Activated CD4-positive, CD25-positive, alpha-beta regulatory T cell treated with anti-CD3 and anti-CD28 coated beads, Interleukin-2, amount 50 U/mL, for 72 hours (primary cell): ENCODE measurements around the gene WNT3A.

Experiments
- DNase-seq: peaks from one replicate; pipeline ENCODE4 v3.0.0; 2021

The WNT3A gene

DNA sequence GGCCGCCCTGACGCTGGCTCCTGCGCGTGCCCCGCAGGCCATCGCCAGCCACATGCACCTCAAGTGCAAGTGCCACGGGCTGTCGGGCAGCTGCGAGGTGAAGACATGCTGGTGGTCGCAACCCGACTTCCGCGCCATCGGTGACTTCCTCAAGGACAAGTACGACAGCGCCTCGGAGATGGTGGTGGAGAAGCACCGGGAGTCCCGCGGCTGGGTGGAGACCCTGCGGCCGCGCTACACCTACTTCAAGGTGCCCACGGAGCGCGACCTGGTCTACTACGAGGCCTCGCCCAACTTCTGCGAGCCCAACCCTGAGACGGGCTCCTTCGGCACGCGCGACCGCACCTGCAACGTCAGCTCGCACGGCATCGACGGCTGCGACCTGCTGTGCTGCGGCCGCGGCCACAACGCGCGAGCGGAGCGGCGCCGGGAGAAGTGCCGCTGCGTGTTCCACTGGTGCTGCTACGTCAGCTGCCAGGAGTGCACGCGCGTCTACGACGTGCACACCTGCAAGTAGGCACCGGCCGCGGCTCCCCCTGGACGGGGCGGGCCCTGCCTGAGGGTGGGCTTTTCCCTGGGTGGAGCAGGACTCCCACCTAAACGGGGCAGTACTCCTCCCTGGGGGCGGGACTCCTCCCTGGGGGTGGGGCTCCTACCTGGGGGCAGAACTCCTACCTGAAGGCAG, 52.3 kb downstream of the WNT3A start:
- no peak for DNase-seq

DNA sequence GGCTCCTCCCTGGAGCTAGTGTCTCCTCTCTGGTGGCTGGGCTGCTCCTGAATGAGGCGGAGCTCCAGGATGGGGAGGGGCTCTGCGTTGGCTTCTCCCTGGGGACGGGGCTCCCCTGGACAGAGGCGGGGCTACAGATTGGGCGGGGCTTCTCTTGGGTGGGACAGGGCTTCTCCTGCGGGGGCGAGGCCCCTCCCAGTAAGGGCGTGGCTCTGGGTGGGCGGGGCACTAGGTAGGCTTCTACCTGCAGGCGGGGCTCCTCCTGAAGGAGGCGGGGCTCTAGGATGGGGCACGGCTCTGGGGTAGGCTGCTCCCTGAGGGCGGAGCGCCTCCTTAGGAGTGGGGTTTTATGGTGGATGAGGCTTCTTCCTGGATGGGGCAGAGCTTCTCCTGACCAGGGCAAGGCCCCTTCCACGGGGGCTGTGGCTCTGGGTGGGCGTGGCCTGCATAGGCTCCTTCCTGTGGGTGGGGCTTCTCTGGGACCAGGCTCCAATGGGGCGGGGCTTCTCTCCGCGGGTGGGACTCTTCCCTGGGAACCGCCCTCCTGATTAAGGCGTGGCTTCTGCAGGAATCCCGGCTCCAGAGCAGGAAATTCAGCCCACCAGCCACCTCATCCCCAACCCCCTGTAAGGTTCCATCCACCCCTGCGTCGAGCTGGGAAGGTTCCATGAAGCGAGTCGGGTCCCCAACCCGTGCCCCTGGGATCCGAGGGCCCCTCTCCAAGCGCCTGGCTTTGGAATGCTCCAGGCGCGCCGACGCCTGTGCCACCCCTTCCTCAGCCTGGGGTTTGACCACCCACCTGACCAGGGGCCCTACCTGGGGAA, 53.0 kb downstream of the WNT3A start:
- peak; percentile 70 for DNase-seq

DNA sequence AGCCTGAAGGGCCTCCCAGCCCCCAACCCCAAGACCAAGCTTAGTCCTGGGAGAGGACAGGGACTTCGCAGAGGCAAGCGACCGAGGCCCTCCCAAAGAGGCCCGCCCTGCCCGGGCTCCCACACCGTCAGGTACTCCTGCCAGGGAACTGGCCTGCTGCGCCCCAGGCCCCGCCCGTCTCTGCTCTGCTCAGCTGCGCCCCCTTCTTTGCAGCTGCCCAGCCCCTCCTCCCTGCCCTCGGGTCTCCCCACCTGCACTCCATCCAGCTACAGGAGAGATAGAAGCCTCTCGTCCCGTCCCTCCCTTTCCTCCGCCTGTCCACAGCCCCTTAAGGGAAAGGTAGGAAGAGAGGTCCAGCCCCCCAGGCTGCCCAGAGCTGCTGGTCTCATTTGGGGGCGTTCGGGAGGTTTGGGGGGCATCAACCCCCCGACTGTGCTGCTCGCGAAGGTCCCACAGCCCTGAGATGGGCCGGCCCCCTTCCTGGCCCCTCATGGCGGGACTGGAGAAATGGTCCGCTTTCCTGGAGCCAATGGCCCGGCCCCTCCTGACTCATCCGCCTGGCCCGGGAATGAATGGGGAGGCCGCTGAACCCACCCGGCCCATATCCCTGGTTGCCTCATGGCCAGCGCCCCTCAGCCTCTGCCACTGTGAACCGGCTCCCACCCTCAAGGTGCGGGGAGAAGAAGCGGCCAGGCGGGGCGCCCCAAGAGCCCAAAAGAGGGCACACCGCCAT, 53.8 kb downstream of the WNT3A start:
- DNase-seq, result no peak

DNA sequence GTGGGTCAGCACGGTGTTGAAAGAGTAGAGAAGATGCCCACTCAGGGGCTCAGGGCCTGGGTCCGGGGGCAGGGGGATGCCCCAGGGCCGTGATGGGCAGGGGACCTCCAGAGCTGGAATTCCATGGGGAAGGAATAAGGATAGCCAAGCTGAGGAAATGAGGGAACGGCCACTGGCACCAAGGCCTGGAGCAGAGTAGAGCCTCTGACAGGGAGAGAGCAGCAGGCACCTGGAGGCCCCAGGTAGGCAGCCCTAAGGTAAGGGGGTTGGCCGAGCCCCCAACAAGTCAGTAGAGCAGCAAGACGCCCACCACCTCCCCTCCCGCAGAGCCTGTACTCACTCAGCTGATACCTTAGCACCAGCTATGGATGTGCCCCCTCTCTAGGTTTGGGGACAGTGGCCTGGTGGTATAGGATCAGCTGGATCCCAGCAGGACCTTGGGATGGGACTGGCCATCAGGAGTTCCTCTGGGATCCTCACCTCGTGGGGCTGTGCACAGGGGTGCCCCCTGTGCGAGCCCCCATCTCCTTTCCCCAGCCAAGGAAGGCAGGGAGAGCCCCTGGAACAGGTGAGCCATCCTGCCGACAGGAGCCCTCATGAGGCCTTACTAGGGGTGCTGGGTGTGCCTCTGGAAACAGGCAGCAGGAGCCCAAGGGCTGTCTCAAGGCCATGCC, 54.8 kb downstream of the WNT3A start:
- no peak for DNase-seq

DNA sequence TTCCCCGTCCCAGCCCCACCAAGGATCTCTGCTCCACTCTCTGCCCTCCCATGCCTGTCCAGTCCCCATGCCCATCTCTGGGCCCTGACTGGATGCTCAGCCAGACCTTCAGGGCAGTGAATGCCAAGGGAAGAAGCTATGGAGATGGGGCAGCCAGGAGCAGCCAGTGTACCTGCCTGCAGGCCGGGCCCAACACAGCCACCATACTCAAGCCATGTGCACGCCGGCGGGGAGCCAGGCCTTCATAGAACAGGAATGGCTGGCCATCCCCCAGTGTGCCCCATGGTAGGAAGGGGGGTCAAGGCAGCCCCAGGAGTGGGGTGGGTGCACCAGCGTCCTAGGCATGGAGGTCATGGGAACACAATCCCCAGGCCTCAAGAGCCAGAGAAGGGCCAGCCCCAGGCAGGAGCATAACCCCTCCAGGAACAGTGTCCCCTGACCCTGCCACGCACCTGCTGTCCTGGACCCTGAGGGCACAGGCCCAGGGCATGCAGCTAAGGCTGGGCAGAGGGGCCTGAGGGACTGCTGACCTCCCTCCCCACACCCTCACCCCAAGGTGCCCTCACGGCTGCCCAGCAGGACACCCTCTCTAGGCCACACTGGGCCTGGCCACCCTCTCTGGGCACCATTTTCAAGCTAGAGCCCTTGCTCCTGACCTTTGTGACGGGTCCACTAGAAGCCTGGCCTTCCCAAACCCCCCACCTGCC, 55.4 kb downstream of the WNT3A start:
- no peak for DNase-seq

DNA sequence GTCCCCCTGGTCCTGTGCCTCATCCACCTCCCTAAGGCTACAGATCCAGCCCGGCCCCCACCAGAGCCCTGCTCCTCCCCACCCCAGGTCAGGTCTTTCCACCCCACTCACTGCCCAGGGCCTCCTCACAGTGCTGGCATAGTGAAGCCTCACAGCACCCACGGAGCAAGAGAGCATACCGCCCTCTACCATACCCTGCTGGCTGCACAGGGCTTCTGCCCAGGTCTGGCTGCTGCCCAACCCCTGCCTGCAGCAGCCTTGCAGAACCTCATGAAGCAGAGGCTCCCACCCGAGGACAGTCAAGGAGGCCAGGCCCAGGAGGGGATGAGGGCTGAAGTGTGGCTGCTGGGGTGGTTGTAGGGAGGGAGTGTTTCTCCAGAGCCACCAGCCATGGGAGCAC, 56.0 kb downstream of the WNT3A start:
- no peak for DNase-seq

DNA sequence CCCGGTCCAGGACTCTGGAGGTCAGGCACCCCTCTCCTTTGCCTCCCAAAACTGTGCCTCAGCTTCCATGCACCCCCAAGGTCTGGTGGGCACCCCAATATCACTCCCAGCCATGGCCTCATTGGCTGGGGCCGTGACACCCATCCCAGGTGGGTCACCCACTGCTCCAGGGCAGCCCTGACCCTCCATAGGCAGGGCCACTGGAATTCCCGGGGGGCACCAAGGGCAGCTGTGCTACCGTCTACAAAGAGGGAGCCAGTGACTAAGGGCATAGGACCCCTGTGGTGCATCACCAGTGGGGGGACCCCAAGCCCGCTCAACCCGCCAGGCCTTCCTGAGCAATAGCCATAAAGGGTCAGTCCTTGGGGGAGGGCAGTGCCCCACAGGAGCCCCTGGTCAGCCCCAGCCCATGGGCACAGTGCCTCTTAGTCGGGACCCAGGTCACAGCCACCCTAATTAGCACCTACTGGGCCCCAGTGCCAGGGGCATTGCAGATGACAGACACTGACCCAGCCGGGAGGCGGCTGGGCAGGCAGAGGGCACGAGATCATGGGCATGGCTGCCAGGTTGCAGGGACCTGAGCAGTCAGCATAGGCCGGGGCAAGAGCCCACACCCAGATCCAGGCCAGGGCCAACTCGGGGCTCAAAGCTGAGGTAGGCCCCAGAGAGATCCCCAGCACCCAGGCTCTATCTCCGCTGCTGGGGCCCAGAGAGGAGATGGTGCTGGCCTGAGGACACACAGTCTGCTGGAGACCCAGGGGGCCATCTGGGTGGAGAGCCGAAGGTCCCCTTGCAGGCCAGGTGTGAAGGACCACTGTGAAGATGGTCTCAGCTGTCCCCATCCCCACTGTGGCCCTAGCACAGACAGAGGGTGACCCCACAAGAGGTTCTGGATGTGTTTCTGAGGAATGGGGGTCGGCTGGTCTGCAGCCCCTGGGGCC, 56.7 kb downstream of the WNT3A start:
- DNase-seq, result no peak

DNA sequence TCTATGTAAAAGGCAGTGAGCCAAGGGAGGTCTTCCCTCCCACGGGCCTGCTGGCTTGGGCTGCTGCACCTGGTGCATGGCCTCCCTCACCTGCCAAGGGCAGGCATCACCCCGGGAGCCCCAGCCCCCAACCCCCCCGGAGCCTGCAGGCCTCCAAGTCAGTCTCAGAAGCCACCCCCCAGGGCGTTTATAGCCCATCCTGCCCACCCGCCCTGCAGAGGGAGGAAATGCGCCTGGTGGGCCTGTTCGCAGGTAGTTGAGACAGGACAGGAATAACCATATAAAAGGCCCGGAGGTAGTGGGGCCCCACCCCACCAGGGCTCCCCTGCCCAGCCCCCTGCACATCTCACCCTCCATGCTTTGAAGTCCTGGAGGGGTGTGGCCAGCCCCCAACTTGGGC, 57.5 kb downstream of the WNT3A start:
- DNase-seq, result no peak

DNA sequence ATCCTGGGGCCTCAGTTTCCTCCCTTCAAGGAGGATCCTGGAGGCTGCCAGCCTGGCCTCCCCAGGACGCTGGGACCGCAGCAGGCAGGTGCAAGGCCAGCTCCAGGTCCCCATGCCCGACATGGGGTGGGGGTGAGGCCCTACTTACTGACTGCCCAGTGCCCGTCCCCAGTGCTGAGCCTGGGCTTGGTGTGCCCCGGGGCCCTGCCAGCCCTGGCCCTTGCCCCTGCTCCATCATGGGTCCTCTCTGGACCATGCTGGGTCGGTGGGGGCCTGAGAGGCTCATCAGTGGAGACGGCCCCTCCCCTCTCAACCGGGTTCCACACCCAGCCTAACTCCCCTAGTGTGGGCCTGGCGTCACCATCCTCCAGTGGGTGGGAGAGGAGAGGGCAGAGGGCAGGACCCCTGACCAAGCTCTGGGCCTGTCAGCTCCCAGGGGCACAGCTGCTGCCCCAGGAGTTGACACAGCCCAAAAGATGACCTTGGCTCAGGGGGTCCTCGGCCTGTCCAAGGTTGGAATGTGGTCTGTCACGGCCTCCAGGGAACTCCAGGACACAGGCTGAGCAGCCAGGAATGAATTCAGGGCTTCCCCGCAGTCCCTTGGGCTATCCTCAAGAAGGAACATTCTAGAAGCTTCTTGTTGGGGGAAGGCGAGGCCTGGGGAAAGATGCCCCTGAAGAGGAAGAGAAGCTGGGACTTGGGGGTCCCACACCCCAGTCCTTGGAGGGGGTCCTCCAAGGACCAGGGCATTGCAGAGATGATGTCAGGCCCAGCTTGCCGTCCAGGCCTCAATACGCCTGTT, 58.1 kb downstream of the WNT3A start:
- DNase-seq, result no peak

DNA sequence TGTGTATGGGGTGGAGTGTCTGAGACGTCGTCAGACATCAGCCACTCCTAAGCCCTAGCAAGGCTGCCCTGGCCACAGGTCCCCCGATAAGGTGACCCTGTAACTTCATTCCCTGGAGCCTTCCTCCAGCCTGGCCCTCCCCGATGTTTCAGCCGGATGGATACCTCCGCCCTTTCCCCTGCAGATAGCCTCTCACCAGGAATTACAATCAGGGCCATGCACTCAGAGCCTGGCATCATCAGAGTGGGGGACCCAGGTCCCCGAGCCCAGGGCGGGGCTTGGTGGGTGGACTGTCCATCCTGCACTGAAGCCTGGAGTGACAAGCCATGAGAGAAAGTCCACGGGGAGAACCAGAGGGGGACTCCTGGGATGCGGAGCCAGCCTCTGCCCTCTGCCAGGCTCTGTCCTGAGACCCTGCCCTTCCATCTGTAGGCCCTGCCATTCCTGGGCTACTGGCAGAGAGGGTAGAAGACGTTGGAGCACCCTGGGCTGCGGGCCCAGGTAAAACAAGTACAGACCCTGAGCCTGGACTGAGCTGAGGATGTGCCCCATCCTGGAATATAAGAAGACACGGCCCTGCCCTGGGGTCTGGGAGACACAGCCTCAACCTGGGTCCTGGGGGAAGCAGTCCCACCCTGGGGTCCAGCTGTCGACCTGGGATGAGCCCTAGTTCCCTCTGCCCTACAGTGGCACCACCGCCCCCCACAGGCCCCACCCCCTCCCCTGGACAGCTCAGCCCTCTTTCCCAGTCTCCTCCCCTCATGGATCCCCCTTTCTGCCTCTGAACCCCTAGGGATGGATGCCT, 58.9 kb downstream of the WNT3A start:
- DNase-seq, result no peak

DNA sequence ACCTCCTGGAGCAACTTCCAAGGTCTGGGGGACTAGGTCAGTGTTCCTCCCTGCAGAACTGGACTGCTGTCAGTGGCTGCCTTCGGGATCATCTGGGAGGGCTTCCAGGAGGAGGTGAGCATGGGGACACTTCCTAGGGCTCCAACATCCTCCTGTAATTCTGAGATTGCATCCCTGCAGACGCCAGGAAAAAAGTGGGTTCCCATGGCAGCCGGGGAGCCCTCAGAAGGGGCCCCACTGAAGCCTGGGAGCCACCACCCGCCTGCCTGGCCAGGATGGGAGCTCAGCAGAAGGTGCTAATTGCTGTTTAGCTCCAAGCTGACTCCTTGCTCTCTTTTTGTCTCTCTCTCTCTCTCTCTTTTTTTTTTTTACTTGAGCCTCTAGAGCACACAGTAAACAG, 59.6 kb downstream of the WNT3A start:
- no peak for DNase-seq

DNA sequence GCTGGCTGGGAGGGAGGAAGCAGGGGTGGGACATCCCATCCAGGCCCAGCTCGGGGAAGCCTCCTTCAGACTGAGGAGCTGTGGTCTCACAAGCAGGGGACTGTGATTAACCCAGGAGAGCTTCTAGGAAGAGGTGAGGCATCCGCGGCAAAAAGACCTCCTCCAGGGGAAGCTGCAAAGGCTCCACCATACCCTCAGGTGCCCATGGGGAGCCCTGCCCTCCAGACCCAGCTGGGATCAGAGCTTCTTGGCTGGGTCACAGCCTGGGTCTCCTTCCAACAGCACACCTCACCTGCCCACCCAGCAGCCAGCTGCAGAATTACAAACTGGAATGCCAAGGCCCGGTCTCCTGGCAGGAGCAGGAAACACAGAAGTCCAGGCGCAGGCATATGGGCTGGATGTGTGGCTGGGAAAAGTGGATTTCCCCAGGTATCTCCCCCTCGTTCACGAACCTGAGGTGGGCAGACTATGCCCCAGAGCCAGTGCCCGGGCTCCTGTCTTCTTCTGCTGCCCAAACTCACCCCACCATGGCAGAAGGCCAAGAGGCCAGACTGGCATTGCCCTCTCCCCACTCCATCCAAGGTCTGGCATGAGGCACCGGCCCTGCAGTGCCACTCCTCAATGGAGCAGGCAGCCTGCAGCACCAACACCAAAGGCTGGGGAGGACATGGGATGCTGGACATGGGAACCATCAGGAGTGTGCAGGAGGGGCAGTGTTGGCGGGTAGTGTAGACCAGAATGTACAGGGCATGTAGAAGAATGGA, 60.3 kb downstream of the WNT3A start:
- no peak for DNase-seq

DNA sequence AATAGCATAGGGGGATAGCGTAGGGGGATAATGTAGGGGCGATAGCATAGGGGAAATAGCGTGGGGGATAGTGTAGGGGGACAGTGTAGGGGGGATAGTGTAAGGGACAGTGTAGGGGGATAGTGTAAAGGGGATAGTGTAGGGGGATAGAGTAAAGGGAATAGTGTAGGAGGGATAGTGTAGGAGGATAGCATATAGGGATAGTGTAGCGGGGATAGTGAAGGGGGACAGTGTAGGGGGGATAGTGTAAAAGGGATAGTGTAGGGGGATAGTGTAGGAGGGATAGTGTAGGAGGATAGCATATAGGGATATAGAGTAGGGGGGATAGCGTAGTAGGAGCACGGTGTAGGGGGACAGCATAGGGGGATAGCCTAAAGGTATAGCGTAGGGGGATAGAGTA, 61.6 kb downstream of the WNT3A start:
- DNase-seq, result no peak

DNA sequence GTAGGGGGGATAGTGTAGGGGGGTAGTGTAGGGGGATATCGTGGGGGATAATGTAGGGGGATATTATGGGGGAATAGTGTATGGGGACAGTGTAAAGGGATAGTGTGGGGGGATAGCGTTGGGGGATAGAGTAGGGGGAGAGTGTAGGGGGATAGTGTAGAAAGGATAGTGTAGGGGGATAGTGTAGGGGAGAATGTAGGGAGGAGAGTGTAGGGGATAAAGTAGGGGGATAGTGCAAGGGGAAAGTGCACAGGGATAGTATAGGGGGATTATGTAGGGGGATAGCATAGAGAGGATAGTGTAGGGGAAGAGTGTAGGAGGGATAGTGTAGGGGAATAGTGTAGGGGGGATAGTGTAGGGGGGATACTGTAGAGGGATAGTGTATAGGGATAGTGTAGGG, 63.4 kb downstream of the WNT3A start:
- DNase-seq, result no peak

DNA sequence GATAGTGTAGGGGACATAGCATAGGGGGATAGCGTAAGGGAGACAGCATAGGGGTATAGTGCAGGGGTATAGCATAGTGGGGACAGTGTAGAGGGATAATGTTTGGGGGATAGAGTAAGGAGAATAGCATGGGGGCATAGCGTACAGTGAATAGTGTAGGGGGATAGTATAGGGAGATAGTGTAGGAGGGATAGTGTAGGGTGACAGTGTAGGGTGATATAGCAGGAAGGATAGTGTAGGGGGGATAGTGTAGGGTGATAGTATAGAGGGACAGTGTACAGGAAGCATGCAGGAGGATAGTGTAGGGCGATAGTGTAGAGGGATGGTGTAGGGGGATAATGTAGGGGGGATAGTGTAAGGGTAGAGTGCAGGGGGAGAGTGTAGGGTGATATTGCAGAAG, 64.1 kb downstream of the WNT3A start:
- no peak for DNase-seq

DNA sequence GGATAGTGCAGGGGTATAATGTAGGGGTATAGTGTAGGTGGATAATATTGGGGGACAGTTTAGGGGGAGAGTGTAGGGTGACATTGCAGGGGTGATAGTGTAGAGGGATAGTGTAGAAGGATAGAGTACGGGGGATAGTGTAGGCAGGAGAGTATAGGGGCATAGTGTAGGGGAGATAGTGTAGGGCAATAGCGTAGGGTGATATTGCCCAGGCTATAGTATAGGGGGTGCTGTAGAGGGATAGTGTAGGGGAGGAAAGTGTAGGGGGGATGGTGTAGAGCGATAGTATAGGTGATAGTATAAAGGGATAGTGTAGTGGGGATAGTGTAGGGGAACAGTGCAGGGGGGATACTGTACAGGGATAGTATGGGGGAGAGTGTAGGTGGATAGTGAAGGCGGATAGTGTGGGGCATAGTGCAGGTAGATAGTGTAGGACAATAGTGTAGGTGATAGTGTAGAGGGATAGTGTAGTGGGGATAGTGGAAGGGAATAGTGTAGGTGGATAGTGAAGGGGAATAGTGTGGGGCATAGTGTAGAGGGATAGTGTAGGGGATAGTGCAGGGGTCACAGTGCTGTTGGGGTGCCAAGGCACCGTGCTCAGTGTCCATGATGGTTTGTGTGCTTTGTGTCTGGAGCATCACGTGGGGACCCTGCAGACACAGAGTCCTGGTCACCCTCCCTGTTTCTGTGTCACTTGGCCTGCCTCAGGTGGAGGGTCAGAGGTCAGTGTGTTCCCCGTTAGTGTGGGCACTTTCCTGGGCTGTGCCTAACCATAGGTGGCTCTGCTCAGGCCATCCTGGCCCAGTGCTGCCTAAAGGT, 65.2 kb downstream of the WNT3A start:
- DNase-seq, result no peak

DNA sequence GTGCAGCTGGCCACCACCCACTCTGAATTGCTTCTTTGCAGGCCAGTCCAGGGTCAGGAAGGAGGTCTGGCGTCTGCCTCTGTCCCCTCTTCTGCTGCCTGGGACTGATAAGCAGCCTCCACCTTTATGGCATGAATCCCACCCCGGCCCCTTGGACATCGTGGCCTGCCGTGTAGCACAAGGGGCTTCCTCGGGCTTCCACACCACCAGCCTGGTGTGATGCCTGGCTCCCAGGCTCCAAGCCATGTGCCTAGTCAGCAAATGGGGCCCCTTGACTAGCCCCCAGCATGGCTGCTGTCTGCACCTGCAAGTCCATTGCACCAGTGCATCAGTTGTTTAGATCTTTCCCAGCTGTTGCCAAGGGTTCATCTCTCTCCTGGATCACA, 65.9 kb downstream of the WNT3A start:
- DNase-seq, result no peak
